Neuron (in vitro differentiated cells): ENCODE measurements around the gene OR5L1.

Experiments
- H2AFZ ChIP-seq: one replicate; pipeline ENCODE4 v1.6.1; 2013; ENCODE audit warnings: low read depth, mild to moderate bottlenecking, inconsistent platforms, low read length, moderate library complexity
- H3K27me3 ChIP-seq: one replicate; pipeline ENCODE4 v1.6.1; 2013; ENCODE audit warnings: low read length; ENCODE audit not compliant: insufficient read depth
- H3K36me3 ChIP-seq: one replicate; pipeline ENCODE4 v1.6.1; 2013; ENCODE audit warnings: low read length; ENCODE audit not compliant: insufficient read depth
- H3K4me1 ChIP-seq: one replicate; pipeline ENCODE4 v1.6.1; 2013; ENCODE audit warnings: low read length; ENCODE audit not compliant: insufficient read depth
- H3K4me3 ChIP-seq: 2 replicates; pipeline ENCODE4 v1.5.1; 2013; ENCODE audit warnings: mild to moderate bottlenecking, low read length, moderate library complexity
- H3K9me3 ChIP-seq: one replicate; pipeline ENCODE4 v1.6.1; 2013; ENCODE audit warnings: low read length

Gene OR5L1

DNA sequence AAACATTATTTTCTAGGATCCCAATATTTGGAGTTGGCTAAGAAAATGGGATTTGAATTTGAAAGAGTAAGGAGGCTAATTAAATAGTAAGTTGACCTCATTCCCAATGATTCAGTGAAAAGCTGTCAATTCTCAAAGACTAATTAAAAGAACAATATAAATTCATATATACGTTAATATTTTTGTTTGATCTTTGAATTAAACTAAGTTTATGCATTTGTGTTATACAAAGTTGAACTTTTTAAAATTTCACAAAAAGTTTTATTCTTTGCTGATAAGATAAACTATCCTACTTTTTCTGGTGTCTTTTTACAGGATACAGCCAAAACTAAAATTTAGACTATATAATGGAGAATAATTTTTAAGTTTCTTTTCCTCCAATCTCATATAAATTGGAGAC lies at the start of gene OR5L1:
Gene OR5L1 (plus strand): TSS at position 301 of the 400 bp plus-strand sequence. CDS start 100 bp downstream, outside the sequence.
- no peaks in the 10 kb centered on the region for H3K4me1 ChIP-seq
- H3K36me3 ChIP-seq = no peaks in the 10 kb centered on the region
- H3K9me3 ChIP-seq = no peaks in the 10 kb centered on the region
- H3K27me3 ChIP-seq = no peaks in the 10 kb centered on the region
- H2AFZ ChIP-seq = no peak within 1 kb of the TSS
- H3K4me3 ChIP-seq = no peak within 1 kb of the TSS

DNA sequence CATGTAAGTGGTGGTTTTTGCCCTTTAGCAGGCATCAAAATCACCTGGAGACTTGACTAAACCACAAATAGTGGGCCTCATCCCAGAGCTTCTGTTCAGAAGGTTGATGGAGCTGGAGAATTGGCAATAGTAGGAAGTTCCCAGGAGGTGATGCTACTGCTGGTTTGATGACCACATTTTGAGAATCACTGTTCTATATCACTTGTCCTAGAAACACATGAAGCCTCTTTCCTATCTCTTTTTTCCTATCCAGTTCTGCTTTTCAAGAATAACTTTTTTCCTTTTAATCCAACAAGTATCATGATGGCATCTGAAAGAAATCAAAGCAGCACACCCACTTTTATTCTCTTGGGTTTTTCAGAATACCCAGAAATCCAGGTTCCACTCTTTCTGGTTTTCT lies 38.0 kb upstream of the OR5L1 start, which contains the start of gene OR5D13:
Gene OR5D13 (plus strand): TSS at position 301 of the 400 bp plus-strand sequence. CDS start 0 bp downstream, at position 301.
- Histone ChIP-seq H3K9me3 (no peaks in the 10 kb centered on the region), H3K27me3 (peaks cover 2% of the 10 kb centered on the region), H3K4me3 (no peak within 1 kb of the TSS), H3K36me3 (no peaks in the 10 kb centered on the region), H2AFZ (no peak within 1 kb of the TSS), H3K4me1 (no peaks in the 10 kb centered on the region)

GRCh38 chr11:55791606-55792005 lies 19.6 kb upstream of the OR5L1 start:
- H3K36me3 ChIP-seq = no peaks in the 10 kb centered on the region
- H3K27me3 ChIP-seq = no peaks in the 10 kb centered on the region
- H3K4me3 ChIP-seq = no peak overlapping the region
- no peak overlapping the region for H2AFZ ChIP-seq
- no peaks in the 10 kb centered on the region for H3K9me3 ChIP-seq
- no peaks in the 10 kb centered on the region for H3K4me1 ChIP-seq

DNA sequence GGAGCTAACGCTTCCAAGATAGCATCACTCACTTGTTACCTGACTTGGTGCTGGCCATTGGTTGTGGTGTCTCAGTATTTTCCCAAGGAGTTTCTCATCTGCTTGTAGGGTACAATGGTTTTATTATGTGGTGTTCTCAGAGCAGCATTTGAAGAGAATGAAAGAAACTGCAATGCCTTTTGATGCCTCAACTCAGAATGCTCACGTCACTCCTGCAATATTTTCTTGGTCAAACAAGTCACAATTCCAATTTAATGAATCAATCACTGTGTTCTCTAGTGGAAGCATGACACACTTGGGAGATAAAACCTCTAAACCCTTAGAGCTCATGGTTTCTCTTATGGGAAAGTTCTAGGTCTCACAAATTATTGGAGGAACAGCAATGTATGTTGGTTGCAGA lies 17.8 kb upstream of the OR5L1 start:
- Histone ChIP-seq H3K9me3 (no peaks in the 10 kb centered on the region), H2AFZ (no peak overlapping the region), H3K4me1 (no peaks in the 10 kb centered on the region)

GRCh38 chr11:55795256-55795655 lies 15.9 kb upstream of the OR5L1 start, which contains the start of gene OR5D14:
TSS of gene OR5D14 (plus strand) at chr11:55795556. CDS start at chr11:55795556, 0 bp downstream.
- Histone ChIP-seq H3K4me1 (no peaks in the 10 kb centered on the region), H2AFZ (no peak within 1 kb of the TSS), H3K4me3 (no peak within 1 kb of the TSS), H3K27me3 (no peaks in the 10 kb centered on the region), H3K36me3 (no peaks in the 10 kb centered on the region), H3K9me3 (no peaks in the 10 kb centered on the region)

More for the DNA sequence above, 17.8 kb upstream of the OR5L1 start:
- Histone ChIP-seq H3K36me3 (no peaks in the 10 kb centered on the region), H3K4me3 (no peak overlapping the region), H3K27me3 (no peaks in the 10 kb centered on the region)

- no peaks in the 10 kb centered on the region for H3K9me3 ChIP-seq
- no peak overlapping the region for H3K4me3 ChIP-seq
- no peak overlapping the region for H2AFZ ChIP-seq
- no peaks in the 10 kb centered on the region for H3K36me3 ChIP-seq
- H3K27me3 ChIP-seq = no peaks in the 10 kb centered on the region
- H3K4me1 ChIP-seq = no peaks in the 10 kb centered on the region
Observed at GRCh38 chr11:55806248-55806647, 4.9 kb upstream of the OR5L1 start.

DNA sequence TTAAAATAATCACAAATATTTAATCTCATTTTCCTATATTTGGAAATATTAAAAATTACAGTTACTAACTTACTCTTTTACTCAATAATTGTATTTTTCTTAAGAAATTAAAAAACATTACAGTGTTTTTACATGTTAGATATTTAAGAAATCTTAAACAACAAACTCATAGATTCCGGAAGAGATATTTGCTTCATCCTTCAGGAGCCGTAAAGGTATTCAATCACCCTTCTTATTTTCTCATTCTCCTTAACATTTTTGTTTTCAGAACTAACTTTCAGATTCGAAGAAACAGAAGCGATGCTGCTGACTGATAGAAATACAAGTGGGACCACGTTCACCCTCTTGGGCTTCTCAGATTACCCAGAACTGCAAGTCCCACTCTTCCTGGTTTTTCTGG lies 8.2 kb downstream of the OR5L1 start, which contains the start of gene OR5D18:
Gene OR5D18 (plus strand): TSS at position 301 of the 400 bp plus-strand sequence. CDS start 0 bp downstream, at position 301.
- Histone ChIP-seq H3K36me3 (no peaks in the 10 kb centered on the region), H3K4me1 (no peaks in the 10 kb centered on the region), H3K9me3 (no peaks in the 10 kb centered on the region), H3K27me3 (no peaks in the 10 kb centered on the region), H2AFZ (no peak within 1 kb of the TSS), H3K4me3 (no peak within 1 kb of the TSS)

DNA sequence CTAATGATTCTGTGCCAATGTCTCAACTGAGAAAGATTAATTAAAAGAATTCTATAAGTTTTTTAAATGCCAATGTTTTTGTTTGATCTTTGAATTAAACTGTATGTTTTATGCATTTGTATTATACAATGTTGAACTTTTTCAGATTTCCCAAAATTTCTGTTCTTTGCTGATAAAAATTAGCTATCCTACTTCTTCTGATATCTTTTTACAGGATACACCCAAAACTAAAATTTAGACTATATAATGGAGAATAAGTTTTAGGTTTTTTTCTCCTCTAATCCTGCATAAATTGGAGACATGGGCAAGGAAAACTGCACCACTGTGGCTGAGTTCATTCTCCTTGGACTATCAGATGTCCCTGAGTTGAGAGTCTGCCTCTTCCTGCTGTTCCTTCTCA lies 15.8 kb downstream of the OR5L1 start, which contains the start of gene OR5L2:
Gene OR5L2 (plus strand): TSS at position 301 of the 400 bp plus-strand sequence. CDS start 0 bp downstream, at position 301.
- no peaks in the 10 kb centered on the region for H3K9me3 ChIP-seq
- H3K4me3 ChIP-seq = no peak within 1 kb of the TSS

GRCh38 chr11:55838452-55838851 lies 27.3 kb downstream of the OR5L1 start, which contains the start of gene OR5D16:
TSS of gene OR5D16 (plus strand) at chr11:55838752. CDS start at chr11:55838752, 0 bp downstream.
- Histone ChIP-seq H3K27me3 (no peaks in the 10 kb centered on the region), H3K4me1 (no peaks in the 10 kb centered on the region), H3K4me3 (no peak within 1 kb of the TSS), H2AFZ (no peak within 1 kb of the TSS), H3K9me3 (no peaks in the 10 kb centered on the region), H3K36me3 (no peaks in the 10 kb centered on the region)

More for the DNA sequence above, 15.8 kb downstream of the OR5L1 start, which contains the start of gene OR5L2:
- Histone ChIP-seq H3K4me1 (no peaks in the 10 kb centered on the region), H3K36me3 (no peaks in the 10 kb centered on the region), H2AFZ (no peak within 1 kb of the TSS), H3K27me3 (no peaks in the 10 kb centered on the region)

- H3K4me1 ChIP-seq = no peaks in the 10 kb centered on the region
- no peaks in the 10 kb centered on the region for H3K9me3 ChIP-seq
- no peaks in the 10 kb centered on the region for H3K36me3 ChIP-seq
Observed at GRCh38 chr11:55847453-55847852, 36.3 kb downstream of the OR5L1 start.

GRCh38 chr11:55849037-55849436 lies 37.9 kb downstream of the OR5L1 start:
- H2AFZ ChIP-seq = no peak overlapping the region
- no peaks in the 10 kb centered on the region for H3K27me3 ChIP-seq
- no peaks in the 10 kb centered on the region for H3K9me3 ChIP-seq
- H3K4me3 ChIP-seq = no peak overlapping the region
- H3K4me1 ChIP-seq = no peaks in the 10 kb centered on the region
- H3K36me3 ChIP-seq = no peaks in the 10 kb centered on the region

More at GRCh38 chr11:55847453-55847852, 36.3 kb downstream of the OR5L1 start:
- Histone ChIP-seq H3K4me3 (no peak overlapping the region), H2AFZ (no peak overlapping the region), H3K27me3 (no peaks in the 10 kb centered on the region)

- H3K27me3 ChIP-seq = no peaks in the 10 kb centered on the region
- H3K36me3 ChIP-seq = no peaks in the 10 kb centered on the region
- no peaks in the 10 kb centered on the region for H3K9me3 ChIP-seq
- H3K4me1 ChIP-seq = no peaks in the 10 kb centered on the region
- no peak overlapping the region for H3K4me3 ChIP-seq
- no peak overlapping the region for H2AFZ ChIP-seq
Observed at GRCh38 chr11:55852141-55852540, 41.0 kb downstream of the OR5L1 start.

GRCh38 chr11:55854704-55855103 lies 43.5 kb downstream of the OR5L1 start:
- Histone ChIP-seq H3K4me1 (no peaks in the 10 kb centered on the region), H3K4me3 (no peak overlapping the region), H3K9me3 (no peaks in the 10 kb centered on the region), H2AFZ (no peak overlapping the region), H3K27me3 (no peaks in the 10 kb centered on the region), H3K36me3 (no peaks in the 10 kb centered on the region)
